Measurements from ENCODE around the gene ABTB1.
"Not testable (repeated sequence)": the region's sequence is repeated elsewhere in the genome, so short reads cannot be mapped to it uniquely, and the experiment has no call there.

The ABTB1 gene

DNA sequence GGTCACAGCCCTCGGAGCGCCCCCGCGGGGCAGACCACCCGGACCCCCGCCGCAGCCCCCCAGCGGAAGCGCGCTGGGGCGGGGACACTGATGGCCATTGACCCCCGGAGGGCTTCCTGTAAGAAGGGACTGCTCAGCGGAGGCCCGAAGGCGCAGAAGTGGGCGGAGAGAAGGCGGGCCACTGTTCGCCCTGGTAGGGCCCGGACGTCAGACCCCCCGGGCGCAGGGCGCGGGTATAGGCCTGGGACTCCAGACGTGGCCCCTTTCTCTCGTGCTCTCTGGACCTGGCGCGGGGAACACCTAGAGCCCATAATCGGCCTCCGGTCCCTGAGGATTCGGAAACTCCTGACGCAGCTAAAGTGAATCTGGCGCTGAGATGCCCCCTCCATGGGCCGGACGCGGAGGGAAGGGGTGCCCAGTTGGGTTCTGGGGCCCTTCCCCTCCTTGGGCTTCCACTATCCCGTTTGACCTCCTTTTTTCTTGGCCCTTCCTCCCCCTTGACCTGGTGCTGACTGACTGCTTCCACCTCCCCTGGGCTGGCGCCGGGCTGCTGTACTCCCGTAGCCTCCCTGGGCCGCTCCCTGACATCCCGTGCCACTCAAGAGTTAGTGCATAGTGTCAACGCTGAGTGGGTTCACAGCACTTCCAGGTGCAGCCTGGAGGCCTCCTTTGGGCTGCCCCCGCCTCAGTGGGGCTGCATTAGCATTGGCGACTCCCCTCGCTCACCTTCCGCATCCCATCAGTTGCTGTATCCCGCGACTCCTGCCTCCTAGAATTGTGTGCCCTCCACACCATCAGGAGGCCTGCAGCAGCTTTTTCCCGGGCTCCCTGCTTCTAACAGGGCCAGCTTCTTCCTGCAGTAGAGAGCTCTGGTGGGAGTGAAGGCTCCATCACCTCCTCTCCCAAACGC lies 694 bp downstream of the ABTB1 start:
- no peak for DNase-seq

- no peak for DNase-seq
Measured at GRCh38 chr3:127674101-127674721, 1.5 kb downstream of the ABTB1 start.

- no peak for DNase-seq
Measured at GRCh38 chr3:127674790-127675189, 2.0 kb downstream of the ABTB1 start.

DNA sequence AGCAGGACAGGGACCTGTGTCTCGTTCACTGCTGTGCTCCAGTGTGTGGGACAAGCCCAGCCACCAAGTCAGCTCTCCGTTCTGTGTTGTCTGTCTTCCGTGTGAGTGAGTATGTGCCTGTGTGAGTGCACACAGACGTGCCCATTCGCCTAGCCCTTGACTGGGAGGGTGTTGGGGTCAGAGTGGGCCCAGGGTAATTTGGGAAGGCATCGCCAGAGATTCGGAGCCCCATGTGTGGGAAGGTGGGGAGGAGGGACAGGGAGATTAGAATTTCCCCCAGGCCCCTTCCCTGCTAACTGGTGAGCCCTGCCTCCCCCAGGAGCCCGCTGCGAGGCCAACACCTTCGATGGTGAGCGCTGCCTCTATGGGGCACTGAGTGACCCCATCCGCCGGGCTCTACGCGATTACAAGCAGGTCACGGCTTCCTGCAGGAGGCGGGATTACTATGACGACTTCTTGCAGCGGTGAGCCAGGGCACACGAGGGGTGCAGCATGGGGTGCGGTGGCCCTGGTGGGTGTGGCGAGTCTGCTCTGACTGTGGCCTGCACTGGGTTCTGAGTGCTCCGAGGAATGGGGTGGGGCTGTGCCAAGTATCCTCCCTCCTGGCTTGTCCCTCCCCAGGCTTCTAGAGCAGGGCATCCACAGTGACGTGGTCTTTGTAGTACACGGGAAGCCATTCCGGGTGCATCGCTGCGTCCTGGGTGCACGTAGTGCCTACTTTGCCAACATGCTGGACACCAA lies 3.1 kb downstream of the ABTB1 start:
- DNase-seq = peak; percentile 4

- no peak for DNase-seq
Measured at GRCh38 chr3:127676456-127676855, 3.7 kb downstream of the ABTB1 start.

DNA sequence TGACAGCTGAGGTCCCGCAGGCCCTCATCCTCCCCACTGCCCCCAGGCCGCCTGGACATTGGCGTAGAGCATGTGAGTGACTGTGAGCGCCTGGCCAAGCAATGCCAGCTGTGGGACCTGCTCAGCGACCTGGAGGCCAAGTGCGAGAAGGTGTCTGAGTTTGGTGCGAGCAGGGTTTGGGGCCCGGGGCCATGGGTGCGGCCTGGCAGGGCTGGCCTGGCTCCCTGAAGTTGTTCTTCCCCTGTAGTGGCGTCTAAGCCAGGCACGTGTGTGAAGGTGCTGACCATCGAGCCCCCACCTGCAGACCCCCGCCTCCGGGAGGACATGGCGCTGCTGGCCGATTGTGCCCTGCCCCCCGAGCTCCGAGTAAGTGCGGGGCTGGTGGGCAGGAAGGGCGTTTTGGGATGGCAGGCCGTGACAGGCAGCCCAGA lies 4.2 kb downstream of the ABTB1 start:
- peak; percentile 22 for DNase-seq

- peak; percentile 23 for DNase-seq
Measured at GRCh38 chr3:127677541-127678314, 5.0 kb downstream of the ABTB1 start.

GRCh38 chr3:127678315-127678599 lies 5.5 kb downstream of the ABTB1 start:
- no peak for DNase-seq

DNA sequence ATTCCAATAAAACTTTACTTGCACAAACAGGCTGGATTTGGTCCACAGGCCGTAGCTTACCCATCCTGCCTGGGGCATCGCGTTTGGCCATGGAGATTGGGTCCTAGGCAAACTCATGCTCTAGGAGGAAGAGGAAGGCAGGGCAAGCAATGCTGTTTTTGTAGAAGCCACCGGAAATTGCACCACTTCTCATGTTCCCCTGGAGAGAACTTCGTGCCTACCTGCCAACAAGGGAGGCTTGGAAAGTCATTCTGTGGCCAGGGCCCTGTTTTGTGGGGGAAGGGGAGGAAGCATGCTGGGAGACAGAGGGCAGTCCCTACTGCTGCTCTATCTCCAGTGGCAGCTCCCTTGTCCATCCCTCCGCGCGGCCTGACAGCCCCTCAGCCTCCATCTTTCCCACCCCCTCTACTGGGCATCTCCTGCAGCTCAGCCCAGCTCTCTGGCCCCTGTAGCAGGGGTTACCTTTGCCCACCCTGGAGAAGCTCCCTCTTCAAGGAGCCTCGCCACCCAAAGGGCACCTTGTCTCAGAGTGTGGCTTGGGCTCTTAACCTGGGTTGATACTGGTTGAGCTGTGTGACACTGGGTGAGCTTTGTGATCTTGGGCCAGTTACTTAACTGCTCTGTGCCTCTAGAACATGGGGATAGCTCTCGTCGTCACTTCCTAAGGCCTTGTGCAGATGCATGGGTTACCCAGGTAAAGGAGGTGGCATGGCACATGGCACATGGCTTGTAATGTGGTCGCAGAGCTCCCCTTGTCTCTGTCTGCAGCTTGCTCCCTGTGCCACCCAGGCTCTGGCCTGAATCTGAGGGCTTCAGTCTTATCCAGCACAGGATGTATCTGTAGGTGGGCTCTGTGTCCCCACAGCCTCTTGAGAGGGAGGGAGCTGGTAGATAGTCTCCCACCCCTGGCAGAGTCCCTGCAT lies 6.1 kb downstream of the ABTB1 start:
- peak; percentile 15 for DNase-seq

DNA sequence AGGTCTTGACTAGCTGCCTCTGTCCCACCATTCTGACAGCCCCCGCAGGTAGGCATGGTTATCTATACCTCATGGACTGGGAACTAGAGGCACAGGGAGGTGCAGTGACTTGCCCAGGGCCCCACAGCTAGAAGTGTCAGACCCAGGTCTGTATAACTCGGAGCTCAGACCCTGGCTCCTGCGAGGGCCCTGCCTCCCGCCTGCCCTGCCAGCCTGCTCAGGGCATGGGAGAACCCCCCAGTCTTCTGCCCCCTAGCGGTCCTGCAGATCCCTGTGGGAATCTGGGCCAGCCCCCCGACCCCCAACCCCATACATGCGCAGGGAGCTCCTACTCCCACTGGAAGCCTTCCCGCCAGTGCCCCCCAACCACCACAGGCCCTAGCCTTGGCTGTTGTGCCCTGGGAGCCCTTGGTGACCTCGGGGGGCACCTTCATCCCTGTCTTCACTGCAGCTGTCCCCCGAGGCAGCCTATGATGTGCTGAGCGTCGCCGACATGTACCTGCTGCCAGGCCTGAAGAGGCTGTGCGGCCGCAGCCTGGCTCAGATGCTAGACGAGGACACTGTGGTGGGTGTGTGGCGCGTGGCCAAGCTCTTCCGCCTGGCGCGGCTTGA lies 6.9 kb downstream of the ABTB1 start:
- peak; percentile 21 for DNase-seq

DNA sequence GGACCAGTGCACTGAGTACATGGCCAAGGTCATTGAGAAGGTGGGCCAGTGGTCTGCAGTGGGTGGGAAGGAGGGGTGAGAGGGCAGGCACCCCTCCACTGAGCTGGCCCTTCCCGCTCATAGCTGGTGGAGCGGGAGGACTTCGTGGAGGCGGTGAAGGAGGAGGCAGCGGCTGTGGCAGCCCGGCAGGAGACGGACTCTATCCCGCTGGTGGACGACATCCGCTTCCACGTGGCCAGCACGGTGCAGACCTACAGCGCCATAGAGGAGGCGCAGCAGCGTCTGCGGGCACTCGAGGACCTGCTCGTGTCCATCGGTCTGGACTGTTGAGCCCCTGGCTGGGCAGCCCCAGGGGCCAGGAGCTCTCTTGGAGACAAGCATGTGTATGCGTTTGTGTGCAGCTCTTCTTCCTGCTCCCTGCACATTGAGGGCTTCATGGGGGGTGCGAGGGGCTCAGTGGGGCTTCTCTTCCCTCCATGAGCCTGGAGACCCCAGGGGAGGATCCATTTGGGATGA lies 7.5 kb downstream of the ABTB1 start:
- DNase-seq = peak; percentile 4

- DNase-seq = peak; percentile 21
Measured at GRCh38 chr3:127680798-127681221, 8.1 kb downstream of the ABTB1 start.

DNA sequence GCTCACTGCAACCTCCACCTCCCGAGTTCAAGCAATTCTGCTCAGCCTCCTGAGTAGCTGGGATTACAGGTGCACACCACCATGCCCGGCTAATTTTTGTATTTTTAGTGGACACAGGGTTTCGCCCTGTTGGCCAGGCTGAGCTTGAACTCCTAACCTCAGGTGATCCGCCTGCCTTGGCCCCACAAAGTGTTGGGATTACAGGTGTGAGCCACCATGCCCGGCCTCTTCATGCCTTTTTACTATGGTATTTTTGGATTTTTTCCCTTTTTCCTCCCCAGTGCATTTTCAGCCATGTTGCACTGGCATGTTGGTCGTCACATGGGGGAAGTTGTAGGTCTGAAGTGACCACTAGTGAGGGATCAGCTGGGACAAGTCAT lies 9.4 kb downstream of the ABTB1 start:
- not testable (repeated sequence) for DNase-seq

- peak; percentile 27 for DNase-seq
Measured at GRCh38 chr3:127682561-127682960, 9.8 kb downstream of the ABTB1 start.

DNA sequence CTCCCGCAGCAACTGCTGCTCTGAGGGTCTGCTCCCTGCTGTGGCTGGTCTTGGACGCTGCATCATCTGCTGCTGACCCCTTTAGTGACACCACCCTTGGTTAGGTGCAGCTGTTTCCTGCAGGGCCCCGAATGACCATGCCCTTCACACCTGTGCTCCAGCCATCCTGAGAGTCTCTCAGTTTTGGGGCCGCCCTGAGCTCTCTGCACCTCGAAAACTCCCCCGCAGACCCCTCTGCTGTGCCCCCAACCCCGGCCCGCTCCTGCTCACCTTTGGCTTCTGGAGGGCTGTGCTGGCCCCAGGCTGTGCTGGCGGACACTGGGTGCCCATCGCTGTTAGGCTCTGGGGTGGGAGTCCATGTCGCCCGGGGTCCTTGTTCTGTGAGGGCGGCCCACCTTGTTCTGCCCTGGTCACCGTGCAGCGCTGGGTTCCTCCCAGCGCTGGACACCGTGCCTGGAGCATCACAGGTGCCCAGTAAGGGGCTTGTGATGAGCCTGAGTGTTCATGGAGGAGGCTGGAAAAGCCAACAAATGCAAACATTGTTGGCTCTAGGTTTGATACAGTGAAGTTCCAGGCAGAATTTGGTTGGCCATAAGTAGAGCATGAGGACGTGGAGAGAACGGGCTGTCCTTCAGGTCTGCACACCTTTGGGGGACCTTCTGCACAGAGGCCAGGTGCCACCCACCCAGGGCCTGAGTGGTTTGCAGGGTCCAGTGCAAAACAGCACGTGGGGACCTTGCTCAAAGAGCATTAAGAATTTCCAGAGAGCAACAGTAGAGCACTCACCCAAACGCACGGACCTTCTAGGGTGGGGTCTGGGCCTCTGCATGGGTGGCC lies 12.3 kb downstream of the ABTB1 start:
- peak; percentile 17 for DNase-seq

DNA sequence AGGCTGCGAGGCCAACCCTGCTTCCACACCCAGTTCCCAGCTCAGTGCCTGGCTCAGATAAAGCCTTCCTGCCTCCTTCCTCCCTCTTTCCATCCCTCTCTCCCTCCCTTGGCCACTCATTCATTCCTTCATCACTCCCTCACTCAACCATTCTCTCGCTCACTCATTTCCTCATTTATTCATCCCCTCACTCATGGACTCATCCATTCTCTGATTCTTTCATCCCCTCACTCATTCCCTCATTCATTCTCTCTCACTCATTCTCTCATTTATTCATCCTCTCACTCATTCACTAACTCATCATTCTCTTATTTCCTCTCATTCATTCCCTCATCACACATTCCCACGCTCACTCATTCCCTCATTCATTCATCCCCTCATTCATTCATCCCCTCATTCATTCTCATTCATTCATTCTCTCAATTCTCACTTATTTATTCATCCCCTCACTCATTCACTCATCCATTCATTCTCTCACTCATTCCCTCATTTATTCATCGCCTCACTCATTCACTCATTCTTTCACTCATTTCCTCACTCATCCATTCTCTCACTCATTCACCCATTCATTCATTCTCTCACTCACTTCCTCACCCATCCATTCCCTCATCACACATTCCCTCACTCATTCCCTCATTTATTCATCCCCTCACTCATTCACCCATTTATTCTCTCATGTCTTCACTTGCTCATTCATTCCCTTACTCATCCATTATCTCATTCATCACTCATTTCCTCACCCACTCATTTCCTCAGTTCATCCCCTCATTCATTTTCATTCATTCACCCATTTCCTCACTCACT lies 13.2 kb downstream of the ABTB1 start:
- peak; percentile 32 for DNase-seq

DNA sequence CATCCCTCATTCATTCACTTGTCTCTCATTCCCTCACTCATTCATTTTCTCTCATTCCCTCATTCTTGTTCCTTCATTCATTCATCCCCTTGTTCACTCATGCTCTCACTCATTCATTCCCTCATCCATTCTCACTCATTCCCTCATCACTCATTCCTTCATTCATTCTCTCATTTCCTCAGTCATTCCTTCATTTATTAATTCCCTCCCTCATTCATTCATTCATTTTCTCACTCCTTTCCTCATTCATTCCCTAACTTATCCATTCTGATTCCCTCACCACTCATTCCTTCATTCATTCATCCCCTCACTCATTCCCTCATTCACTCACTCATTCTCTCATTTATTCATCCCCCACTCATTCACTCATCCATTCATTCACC lies 13.8 kb downstream of the ABTB1 start:
- no peak for DNase-seq

DNA sequence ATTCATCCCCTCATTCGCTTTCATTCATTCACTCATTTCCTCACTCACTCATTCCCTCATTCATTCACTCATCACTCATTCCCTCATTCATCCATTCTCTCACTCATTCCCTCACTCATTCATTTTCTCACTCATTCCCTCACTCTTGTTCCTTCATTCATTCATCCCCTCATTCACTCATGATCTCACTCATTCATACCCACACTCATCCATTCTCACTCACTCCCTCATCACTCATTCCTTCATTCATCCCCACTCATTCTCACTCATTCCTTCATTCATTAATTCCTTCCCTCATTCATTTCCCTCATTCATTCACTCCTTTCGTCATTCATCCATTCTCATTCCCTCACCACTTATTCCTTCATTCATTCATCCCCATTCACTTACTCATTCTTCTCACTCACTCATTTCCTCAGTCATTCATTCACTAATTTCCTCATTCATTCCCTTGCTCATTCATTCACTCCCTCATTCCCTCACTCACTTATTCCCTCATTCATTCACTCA lies 14.5 kb downstream of the ABTB1 start:
- no peak for DNase-seq

- no peak for DNase-seq
Measured at GRCh38 chr3:127688022-127688415, 15.3 kb downstream of the ABTB1 start.
